Body of pancreas (tissue), 4 donors: ENCODE results near the gene MOK. TPM values are rescaled to one million over a fixed set of nuclear protein-coding genes. Genes with fewer than 3 reads are reported as not detected.
"Not testable (repeated sequence)": the region's sequence is repeated elsewhere in the genome, so short reads cannot be mapped to it uniquely, and the experiment has no call there.

Experiments used
- ATAC-seq: fragments of 150-250 bp; one replicate; pipeline ENCODE4 v1.9.1; 2016
- DNase-seq, 4 donors: peaks; one replicate each; pipeline ENCODE4 v3.0.0-alpha.2; 2019
- H3K27ac ChIP-seq, 4 donors: fragments of 200-600 bp; sonication (generic); 1 replicate in 3 of 4; 2 replicates in 1 of 4; pipeline versions ENCODE4 v1.5.1 to v1.6.1; 2016 to 2019; ENCODE audit warnings: mild to moderate bottlenecking in 1 of 4, mixed read lengths in 1 of 4, moderate library complexity in 1 of 4
- H3K27me3 ChIP-seq, 2 donors: fragments of 200-600 bp; sonication (generic); one replicate each; pipeline ENCODE4 v1.6.0; 2016; ENCODE audit warnings: mild to moderate bottlenecking in 1 of 2
- H3K36me3 ChIP-seq, 2 donors: fragments of 200-600 bp; sonication (generic); replicated peaks in 1 of 2; 2 replicates each; pipeline ENCODE4 v1.5.1; 2016; ENCODE audit warnings: low read depth in 2 of 2; ENCODE audit not compliant: insufficient read depth in 1 of 2
- H3K4me1 ChIP-seq: fragments of 200-600 bp; sonication (generic); one replicate; pipeline ENCODE4 v1.6.0; 2016
- H3K4me3 ChIP-seq, 2 donors: fragments of 200-600 bp; sonication (generic); 1 replicate in 1 of 2; 2 replicates in 1 of 2; pipeline ENCODE4 v1.5.1; 2016 to 2019
- H3K9me3 ChIP-seq, 3 donors: fragments of 200-600 bp; sonication (generic); 1 replicate in 2 of 3; 2 replicates in 1 of 3; pipeline ENCODE4 v1.5.1; 2016
- CTCF ChIP-seq, 7 experiments: fragments of 450-650 bp in 4 of 7; fragments of 200-600 bp in 3 of 7; sonication (generic) in 3 of 7; IDR thresholded peaks; one replicate each; pipeline ENCODE4 v1.5.1; 2016 to 2019; ENCODE audit warnings: antibody characterized with exemption in 7 of 7
- POLR2A ChIP-seq, 3 donors: fragments of 450-650 bp; IDR thresholded peaks; one replicate each; pipeline ENCODE4 v1.6.1; 2016; ENCODE audit warnings: antibody characterized with exemption in 3 of 3, mild to moderate bottlenecking in 2 of 3
- WGBS, 2 donors: methylation state at CpG; one replicate each; pipeline ENCODE4 v1.1.5; 2017; 5-methylcytosine and 5-hydroxymethylcytosine counted together
- intact Hi-C: fragments of 100-400 bp; cut with DNase I; formaldehyde crosslinking; loops from one replicate; pipeline ENCODE4 v1.15.1; 2023
- total RNA-seq, 2 donors: library from RNA; depleted of rRNA; stranded (reverse); fragments of >200 nt; gene quantifications; one replicate each; pipeline ENCODE4 v1.1.0, GENCODE V29; 2016

MOK gene
- total RNA-seq, 2 donors from 2014 or later = 14.3 to 18.5 TPM

GRCh38 chr14:102333795-102334705 is 29.1 kb upstream of the MOK start:
- H3K27ac ChIP-seq = no peak overlapping the region
- WGBS, 2 donors = 91 to 93% methylated on average over 8 to 13 of the region's 13 CpGs
- TF ChIP-seq CTCF (IDR thresholded peaks at IDR 0.05) (no peak), POLR2A (IDR thresholded peaks at IDR 0.05) (no peak)
- no peak overlapping the region for H3K4me3 ChIP-seq
- no peaks in the 10 kb centered on the region for H3K9me3 ChIP-seq
- peaks cover 0 to 8% of the 10 kb centered on the region in 2 donors for H3K36me3 ChIP-seq
- no peaks in the 10 kb centered on the region for H3K27me3 ChIP-seq
- intact Hi-C loops = no loop called here
- no peaks in the 10 kb centered on the region for H3K4me1 ChIP-seq
- ATAC-seq = no peak
- DNase-seq = no peak

- Histone ChIP-seq H3K9me3 (no peaks in the 10 kb centered on the region), H3K27ac (no peak overlapping the region), H3K36me3 (peaks cover 0 to 5% of the 10 kb centered on the region in 2 donors), H3K27me3 (no peaks in the 10 kb centered on the region), H3K4me3 (no peak overlapping the region), H3K4me1 (no peaks in the 10 kb centered on the region)
- no peak for TF ChIP-seq POLR2A (IDR thresholded peaks at IDR 0.05)
- TF ChIP-seq CTCF (IDR thresholded peaks at IDR 0.05) = no peak
- intact Hi-C loops = no loop called here
- 87 to 88% methylated on average over 7 of the region's 7 CpGs for WGBS, 2 donors
- no peak for DNase-seq
- ATAC-seq = no peak
These were observed 28.4 kb upstream of the MOK start for GRCh38 chr14:102333390-102333789.

- WGBS, 2 donors = 88 to 91% methylated on average over 8 of the region's 8 CpGs
- intact Hi-C loops = no loop called here
- no peak for DNase-seq
- Histone ChIP-seq H3K36me3 (peaks cover 0 to 2% of the 10 kb centered on the region in 2 donors), H3K4me1 (no peaks in the 10 kb centered on the region), H3K27me3 (no peaks in the 10 kb centered on the region), H3K27ac (no peak overlapping the region), H3K4me3 (no peak overlapping the region), H3K9me3 (no peaks in the 10 kb centered on the region)
- TF ChIP-seq CTCF (IDR thresholded peaks at IDR 0.05) = no peak
- TF ChIP-seq POLR2A (IDR thresholded peaks at IDR 0.05) = no peak
- ATAC-seq = no peak
These were observed 25.8 kb upstream of the MOK start for GRCh38 chr14:102330806-102331205.

- H3K27ac ChIP-seq, H3K9me3 ChIP-seq, H3K4me1 ChIP-seq, H3K27me3 ChIP-seq, H3K4me3 ChIP-seq, DNase-seq, ATAC-seq, H3K36me3 ChIP-seq, intact Hi-C loops: not testable (repeated sequence)
- 83 to 88% methylated on average over 6 of the region's 6 CpGs for WGBS, 2 donors
These were observed 24.4 kb upstream of the MOK start for GRCh38 chr14:102329381-102329780.

GRCh38 chr14:102326583-102326982 is 21.6 kb upstream of the MOK start:
- intact Hi-C loops = no loop called here
- TF ChIP-seq CTCF (IDR thresholded peaks at IDR 0.05) = no peak
- TF ChIP-seq POLR2A (IDR thresholded peaks at IDR 0.05) = no peak
- 93 to 94% methylated on average over 12 to 14 of the region's 14 CpGs for WGBS, 2 donors

More at GRCh38 chr14:102326583-102326982, 21.6 kb upstream of the MOK start:
- H3K27ac ChIP-seq = no peak overlapping the region
- no peaks in the 10 kb centered on the region for H3K27me3 ChIP-seq
- no peak overlapping the region for H3K4me3 ChIP-seq
- DNase-seq (no peak), ATAC-seq (no peak)
- peaks cover 0 to 2% of the 10 kb centered on the region in 2 donors for H3K36me3 ChIP-seq
- peaks cover 7% of the 10 kb centered on the region for H3K4me1 ChIP-seq
- no peaks in the 10 kb centered on the region for H3K9me3 ChIP-seq
